Retina (tissue), 1 donor: Measurements from ENCODE around the gene KLK6.
"Not testable (repeated sequence)": the region's sequence is repeated elsewhere in the genome, so short reads cannot be mapped to it uniquely, and the experiment has no call there.

ENCODE experiments used
- DNase-seq: peaks from one replicate; pipeline ENCODE4 v3.0.0-alpha.2; 2016

KLK6 gene

DNA sequence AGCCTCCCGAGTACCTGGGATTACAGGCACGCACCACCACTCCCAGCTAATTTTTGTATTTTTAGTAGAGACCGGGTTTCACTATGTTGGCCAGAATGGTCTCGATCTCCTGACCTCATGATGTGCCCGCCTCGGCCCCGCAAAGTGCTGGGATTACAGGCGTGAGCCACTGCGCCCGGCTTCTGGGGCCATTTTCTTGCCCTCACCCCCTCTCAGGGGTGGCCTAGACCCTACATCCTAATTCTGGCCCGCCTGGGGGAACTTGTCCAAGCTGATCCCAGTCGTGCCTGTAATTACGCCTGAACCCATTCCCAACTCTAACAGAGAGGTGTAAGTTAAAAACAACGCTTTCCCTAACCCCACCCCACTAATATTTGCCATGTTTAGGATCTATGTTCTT is 15.0 kb upstream of the KLK6 start:
- not testable (repeated sequence) for DNase-seq

DNA sequence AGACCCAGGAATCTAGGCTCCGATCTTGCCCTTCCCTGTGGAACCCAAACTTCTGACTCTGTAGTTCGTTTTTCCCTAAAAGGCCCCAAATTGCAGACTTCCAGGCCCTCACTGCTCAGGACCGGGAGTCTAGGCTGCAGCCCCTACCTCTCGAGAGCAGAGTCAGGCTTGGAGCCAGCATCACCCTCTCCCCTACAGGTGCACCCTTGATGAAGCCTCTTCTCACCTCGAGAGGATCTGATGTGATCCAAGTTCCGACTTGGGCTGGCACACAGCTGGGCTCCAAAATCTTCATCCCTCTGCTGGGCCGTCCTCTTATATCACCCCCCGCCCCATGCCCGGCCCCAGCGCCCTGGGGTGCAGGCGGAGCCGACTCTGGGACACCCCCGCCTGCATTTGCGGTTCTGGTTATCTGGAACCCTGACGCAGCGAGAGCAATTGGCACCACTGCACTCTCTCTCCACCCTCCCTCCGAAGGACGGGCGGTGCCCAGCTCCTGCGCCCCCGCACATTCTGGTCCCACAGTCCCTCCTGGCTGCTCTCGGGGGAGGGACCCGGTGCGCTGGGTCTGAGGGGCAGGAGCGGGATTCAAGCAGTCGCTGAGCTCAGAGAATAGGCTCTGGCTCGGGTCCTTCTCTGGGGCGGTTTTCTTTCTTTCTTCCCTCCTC is 14.4 kb upstream of the KLK6 start, which contains the start of gene KLK7:
KLK7 (minus strand) TSS at position 293 of the 668 bp plus-strand sequence. CDS start 1,518 bp downstream, outside the sequence.
- no peak for DNase-seq

- DNase-seq, result no peak
Measured at GRCh38 chr19:50982186-50982585, 12.8 kb upstream of the KLK6 start.

GRCh38 chr19:50981587-50982146 is 12.3 kb upstream of the KLK6 start:
- no peak for DNase-seq

- no peak for DNase-seq
Measured at GRCh38 chr19:50980208-50980607, 10.8 kb upstream of the KLK6 start.

- DNase-seq, result no peak
Measured at GRCh38 chr19:50979758-50980157, 10.4 kb upstream of the KLK6 start.

DNA sequence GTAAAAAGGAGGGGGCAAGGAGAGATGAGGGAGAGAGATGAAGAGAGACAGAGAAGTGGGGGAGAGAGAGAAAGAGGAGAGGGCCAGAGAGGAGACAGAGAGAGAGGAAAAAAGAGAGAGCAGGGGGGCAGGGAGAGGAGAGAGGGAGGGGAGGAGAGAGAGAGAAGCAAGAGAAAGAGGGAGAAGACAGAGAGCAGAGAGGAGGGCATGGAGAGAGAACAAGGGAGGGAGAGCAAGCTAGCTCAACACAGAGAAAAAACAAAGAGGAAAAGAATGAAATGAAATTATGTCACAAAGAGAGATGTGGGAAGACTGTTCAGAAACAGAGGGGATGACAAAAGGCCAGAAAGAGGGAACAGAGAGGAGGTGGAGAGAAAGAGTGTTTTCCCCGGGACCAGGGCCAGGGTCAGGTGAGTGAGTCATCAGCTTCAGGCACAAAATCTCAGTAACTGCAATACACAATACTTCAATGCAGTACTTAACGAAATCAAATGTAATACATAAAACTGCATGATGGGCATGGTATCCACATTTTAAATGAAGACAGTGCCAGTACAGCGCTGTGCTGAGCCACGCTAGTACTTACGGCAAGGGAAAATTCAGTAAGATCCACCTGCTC is 9.5 kb upstream of the KLK6 start:
- DNase-seq, result no peak

GRCh38 chr19:50977626-50978025 is 8.2 kb upstream of the KLK6 start:
- DNase-seq, result no peak

GRCh38 chr19:50975766-50976165 is 6.4 kb upstream of the KLK6 start:
- no peak for DNase-seq

DNA sequence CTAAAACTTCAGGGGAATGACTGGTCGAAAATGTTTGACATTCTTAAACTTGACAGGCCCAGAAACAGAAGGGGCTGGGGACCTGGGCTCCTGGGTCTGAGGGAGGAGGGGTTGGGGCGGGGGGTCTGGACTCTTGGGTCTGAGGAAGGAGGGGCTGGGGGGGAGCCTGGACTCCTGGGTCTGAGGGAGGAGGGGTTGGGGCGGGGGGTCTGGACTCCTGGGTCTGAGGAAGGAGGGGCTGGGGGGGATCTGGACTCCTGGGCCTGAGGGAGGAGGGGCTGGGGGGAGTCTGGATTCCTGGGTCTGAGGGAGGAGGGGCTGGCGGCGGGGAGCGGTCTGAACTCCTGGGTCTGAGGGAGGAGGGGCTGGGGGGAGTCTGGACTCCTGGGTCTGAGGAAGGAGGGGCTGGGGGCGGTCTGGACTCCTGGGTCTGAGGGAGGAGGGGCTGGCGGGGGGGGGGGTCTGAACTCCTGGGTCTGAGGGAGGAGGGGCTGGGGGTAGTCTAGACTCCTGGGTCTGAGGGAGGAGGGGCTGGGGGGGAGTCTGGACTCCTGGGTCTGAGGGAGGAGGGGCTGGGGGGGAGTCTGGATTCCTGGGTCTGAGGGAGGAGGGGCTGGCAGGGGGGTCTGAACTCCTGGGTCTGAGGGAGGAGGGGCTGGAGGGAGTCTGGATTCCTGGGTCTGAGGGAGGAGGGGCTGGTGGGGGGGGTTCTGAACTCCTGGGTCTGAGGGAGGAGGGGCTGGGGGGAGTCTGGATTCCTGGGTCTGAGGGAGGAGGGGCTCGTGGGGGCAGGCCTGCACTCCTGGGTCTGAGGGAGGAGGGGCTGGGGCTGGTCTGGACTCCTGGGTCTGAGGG is 5.5 kb upstream of the KLK6 start:
- DNase-seq, result no peak

- no peak for DNase-seq
Measured at GRCh38 chr19:50972795-50973376, 3.5 kb upstream of the KLK6 start.

DNA sequence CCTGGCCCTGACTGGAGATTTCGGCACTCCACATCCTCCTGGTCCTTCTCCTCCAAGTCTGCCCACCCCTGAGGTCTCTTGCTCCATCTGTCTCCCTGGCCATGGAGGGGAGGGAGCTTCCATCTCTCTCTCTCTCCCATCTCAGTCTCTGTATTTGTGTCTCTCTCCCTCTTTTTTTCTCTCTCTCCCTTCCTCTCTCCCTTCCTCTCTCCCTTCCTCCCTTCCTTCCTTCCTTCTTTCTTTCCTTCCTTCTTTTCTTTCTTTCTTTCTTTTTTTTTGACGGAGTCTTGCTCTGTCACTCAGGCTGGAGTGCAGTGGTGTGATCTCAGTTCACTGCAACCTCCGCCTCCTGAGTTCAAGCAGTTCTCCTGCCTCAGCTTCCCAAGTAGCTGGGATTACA is 419 bp upstream of the KLK6 start:
- not testable (repeated sequence) for DNase-seq

DNA sequence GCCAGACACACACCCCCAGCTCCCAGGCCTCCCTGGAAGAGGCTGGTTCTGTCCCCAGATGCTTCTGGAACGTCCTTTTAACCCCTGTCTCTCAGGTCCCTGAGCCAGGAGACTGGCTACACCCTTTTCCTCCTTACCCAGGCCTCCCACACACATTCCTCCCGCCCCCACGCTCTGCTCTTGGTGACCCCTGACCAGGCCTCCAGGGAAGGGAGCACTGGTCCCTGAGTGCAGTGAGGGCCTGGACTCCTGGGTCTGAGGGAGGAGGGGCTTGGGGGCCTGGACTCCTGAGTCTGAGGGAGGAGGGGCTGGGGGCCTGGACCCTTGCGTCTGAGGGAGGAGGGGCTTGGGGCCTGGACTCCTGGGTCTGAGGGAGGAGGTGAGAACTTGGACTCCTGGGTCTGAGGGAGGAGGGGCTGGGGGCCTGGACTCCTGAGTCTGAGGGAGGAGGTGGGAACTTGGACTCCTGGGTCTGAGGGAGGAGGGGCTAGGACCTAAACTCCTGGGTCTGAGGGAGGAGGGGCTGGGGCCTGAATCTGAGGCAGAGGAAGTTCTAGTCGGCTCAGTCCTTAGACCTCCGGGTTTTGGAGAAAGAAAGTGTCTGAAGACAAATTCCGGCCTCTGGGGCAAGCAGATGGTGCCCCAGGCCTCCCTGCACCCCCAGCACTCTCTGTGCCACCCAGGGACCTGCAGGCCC is 527 bp downstream of the KLK6 start:
- DNase-seq, result no peak

GRCh38 chr19:50967929-50968715 is 1.3 kb downstream of the KLK6 start:
- no peak for DNase-seq

GRCh38 chr19:50964266-50964665 is 5.1 kb downstream of the KLK6 start:
- DNase-seq, result no peak

DNA sequence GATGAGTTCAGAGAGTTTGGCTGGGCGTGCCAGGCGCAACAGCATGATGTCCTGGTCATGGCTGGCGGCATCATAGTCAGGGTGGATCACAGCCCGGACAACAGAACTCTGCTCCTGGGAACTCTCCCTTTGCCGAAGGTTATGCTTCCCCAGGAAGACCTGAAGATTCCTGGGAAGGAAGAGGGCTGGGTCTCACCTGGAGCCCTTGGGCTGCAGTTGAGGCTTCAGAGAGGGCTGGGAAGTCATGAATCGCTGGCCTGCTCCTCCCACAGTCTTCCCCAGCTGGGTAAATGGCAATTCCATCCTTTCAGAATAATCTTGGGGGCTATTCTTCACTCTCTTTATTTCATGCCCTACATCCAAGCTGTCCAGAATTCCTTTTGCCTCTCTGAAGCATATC is 6.0 kb downstream of the KLK6 start:
- no peak for DNase-seq

- DNase-seq, result no peak
Measured at GRCh38 chr19:50962245-50962644, 7.1 kb downstream of the KLK6 start.

- DNase-seq, result no peak
Measured at GRCh38 chr19:50959731-50960500, 9.5 kb downstream of the KLK6 start.

GRCh38 chr19:50957587-50957986 is 11.8 kb downstream of the KLK6 start:
- no peak for DNase-seq

DNA sequence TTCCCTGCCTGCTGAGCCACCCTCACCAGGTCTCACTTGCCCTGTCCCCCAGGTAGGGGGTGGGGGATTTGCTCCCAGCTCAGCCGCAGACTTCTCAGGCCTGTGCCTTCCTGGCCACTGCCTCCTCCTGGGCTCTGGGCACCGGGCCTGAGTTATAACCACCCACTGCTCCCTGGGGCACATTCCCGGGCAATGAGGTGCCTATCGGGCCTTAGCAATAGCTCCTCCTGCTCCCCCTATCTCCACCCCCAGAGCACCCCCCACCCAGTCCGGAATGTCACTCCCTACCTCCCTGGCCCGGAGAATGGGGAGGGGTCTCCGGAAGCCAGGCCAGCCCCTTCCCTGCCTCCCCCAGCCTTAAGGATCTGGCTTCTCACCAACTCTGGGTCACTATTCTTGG is 16.5 kb downstream of the KLK6 start, which contains the start of gene KLK5:
KLK5 (minus strand) TSS at position 129 of the 400 bp plus-strand sequence. CDS start 381 bp downstream, outside the sequence.
- DNase-seq, result no peak

DNA sequence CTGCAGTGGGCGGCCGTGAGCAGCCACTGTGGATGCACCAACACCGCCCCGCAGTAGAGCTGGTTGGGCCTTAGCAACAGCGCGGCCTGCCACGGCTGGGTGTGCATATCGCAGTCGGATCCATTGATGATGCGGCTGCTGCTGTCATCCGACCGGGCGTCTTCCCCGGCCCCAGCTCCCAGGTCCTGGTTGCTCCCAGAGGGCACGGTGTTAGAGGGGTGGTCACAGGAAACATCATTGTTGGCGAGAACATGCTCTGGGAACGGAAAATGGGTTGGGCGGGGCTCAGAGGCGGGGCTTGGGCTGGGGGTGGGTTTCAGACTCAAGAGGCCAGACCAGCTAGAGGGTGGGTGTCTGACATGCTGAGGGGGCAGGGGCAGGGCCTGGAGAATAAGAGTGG is 19.5 kb downstream of the KLK6 start:
- DNase-seq, result no peak
